Thyroid gland (tissue), 4 donors: ENCODE results near the gene USP32. TPM values are rescaled to one million over a fixed set of nuclear protein-coding genes. Genes with fewer than 3 reads are reported as not detected.

ENCODE experiments used
- DNase-seq, 2 donors: peaks; one replicate each; pipeline ENCODE4 v3.0.0-alpha.2; 2019
- H3K27ac ChIP-seq, 3 donors: fragments of 200-600 bp; sonication (generic); 1 replicate in 2 of 3; 2 replicates in 1 of 3; pipeline ENCODE4 v1.5.1; 2016 to 2019; ENCODE audit warnings: mild to moderate bottlenecking in 1 of 3, moderate library complexity in 1 of 3
- H3K27me3 ChIP-seq: fragments of 200-600 bp; sonication (generic); one replicate; pipeline ENCODE4 v1.5.1; 2019
- H3K36me3 ChIP-seq, 2 donors: fragments of 200-600 bp; sonication (generic); one replicate each; pipeline ENCODE4 v1.5.1; 2016 to 2019
- H3K4me1 ChIP-seq, 2 donors: fragments of 200-600 bp; sonication (generic); one replicate each; pipeline ENCODE4 v1.5.1; 2017 to 2019
- H3K4me3 ChIP-seq, 3 donors: fragments of 200-600 bp; sonication (generic); replicated peaks in 1 of 3; 1 replicate in 2 of 3; 2 replicates in 1 of 3; pipeline ENCODE4 v1.5.1; 2016; ENCODE audit warnings: mild to moderate bottlenecking in 1 of 3
- H3K9me3 ChIP-seq: fragments of 200-600 bp; sonication (generic); one replicate; pipeline ENCODE4 v1.5.1; 2017
- POLR2A ChIP-seq, 2 donors: fragments of 450-650 bp; IDR thresholded peaks; one replicate each; pipeline ENCODE4 v1.6.1; 2017; ENCODE audit warnings: antibody characterized with exemption in 2 of 2, mild to moderate bottlenecking in 2 of 2, moderate library complexity in 1 of 2
- WGBS, 2 donors: methylation state at CpG; one replicate each; pipeline ENCODE4 v1.1.5; 2017; 5-methylcytosine and 5-hydroxymethylcytosine counted together
- intact Hi-C: fragments of 100-400 bp; cut with DNase I; formaldehyde crosslinking; loops from one replicate; pipeline ENCODE4 v1.15.1; 2023
- total RNA-seq, 4 donors: library from RNA; depleted of rRNA; stranded (reverse); fragments of >200 nt; gene quantifications; one replicate each; pipeline ENCODE4 v1.2.3, GENCODE V29; 2016
- TF ChIP-seq, protein P1 (sequence below), 6 experiments: fragments of 200-600 bp in 3 of 6; fragments of 450-650 bp in 3 of 6; sonication (generic) in 3 of 6; IDR thresholded peaks; one replicate each; pipeline ENCODE4 v1.5.1; 2016 to 2019; ENCODE audit warnings: antibody characterized with exemption in 6 of 6, mild to moderate bottlenecking in 2 of 6, inconsistent platforms in 1 of 6, moderate library complexity in 1 of 6

USP32 gene
- total RNA-seq, 4 donors from 2014 or later = 49.9 to 76.5 (median 65.0) TPM

DNA sequence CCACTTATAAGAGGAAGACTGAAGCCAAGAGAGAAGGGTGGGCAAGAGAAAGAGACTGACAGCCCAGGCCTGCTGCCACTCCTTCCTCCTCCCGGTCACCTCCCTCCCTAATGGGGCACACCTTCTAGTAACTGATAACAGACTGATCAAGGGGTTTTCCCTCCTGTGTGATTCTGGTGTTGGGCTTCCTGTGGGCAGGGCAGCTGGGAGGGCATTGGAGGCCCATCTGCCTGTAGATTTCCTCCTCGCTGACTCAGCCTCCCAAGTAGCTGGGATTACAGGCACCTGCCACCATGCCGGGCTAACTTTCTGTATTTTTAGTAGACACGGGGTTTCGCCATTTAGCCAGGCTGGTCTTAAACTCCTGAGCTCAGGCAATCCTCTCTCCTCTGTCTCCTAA is 226.0 kb downstream of the USP32 start:
- Histone ChIP-seq H3K36me3 (no peaks in the 10 kb centered on the region), H3K9me3 (no peaks in the 10 kb centered on the region), H3K27me3 (no peaks in the 10 kb centered on the region), H3K27ac (no peak overlapping the region), H3K4me3 (no peak overlapping the region), H3K4me1 (peaks cover 0 to 11% of the 10 kb centered on the region in 2 donors)
- intact Hi-C loops = no loop called here
- WGBS, 2 donors = 72 to 82% methylated on average over 5 of the region's 5 CpGs
- no peak for DNase-seq
- TF ChIP-seq POLR2A (IDR thresholded peaks at IDR 0.05) = no peak
- TF ChIP-seq, protein P1, sequence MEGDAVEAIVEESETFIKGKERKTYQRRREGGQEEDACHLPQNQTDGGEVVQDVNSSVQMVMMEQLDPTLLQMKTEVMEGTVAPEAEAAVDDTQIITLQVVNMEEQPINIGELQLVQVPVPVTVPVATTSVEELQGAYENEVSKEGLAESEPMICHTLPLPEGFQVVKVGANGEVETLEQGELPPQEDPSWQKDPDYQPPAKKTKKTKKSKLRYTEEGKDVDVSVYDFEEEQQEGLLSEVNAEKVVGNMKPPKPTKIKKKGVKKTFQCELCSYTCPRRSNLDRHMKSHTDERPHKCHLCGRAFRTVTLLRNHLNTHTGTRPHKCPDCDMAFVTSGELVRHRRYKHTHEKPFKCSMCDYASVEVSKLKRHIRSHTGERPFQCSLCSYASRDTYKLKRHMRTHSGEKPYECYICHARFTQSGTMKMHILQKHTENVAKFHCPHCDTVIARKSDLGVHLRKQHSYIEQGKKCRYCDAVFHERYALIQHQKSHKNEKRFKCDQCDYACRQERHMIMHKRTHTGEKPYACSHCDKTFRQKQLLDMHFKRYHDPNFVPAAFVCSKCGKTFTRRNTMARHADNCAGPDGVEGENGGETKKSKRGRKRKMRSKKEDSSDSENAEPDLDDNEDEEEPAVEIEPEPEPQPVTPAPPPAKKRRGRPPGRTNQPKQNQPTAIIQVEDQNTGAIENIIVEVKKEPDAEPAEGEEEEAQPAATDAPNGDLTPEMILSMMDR (IDR thresholded peaks at IDR 0.05) = no peak

DNA sequence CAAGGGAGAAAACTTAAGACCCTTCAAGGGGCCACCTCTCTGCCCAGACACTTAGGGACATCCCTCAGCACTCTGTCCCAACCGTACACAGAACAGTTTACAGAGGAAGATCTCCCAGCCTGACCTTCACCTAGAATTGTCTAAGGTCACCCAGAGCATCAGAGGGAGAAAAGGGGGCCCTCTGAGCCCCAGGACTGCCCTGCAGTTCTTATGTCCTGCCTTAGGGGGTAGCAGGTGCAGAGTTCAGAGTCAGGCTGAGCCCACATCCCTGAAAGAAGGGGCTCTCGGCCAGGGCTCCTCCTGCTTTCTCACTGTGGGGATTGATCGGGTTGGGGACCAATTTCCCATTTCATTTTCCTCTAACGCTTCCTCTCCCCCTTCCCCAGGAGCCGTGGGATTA is 226.7 kb downstream of the USP32 start:
- H3K9me3 ChIP-seq = no peaks in the 10 kb centered on the region
- TF ChIP-seq, protein P1 (IDR thresholded peaks at IDR 0.05) = no peak
- TF ChIP-seq POLR2A (IDR thresholded peaks at IDR 0.05) = no peak
- no peaks in the 10 kb centered on the region for H3K36me3 ChIP-seq
- H3K27me3 ChIP-seq = no peaks in the 10 kb centered on the region
- H3K4me3 ChIP-seq = no peak overlapping the region
- no peak for DNase-seq
- peaks cover 0 to 11% of the 10 kb centered on the region in 2 donors for H3K4me1 ChIP-seq
- WGBS, 2 donors = 42 to 54% methylated on average over 5 of the region's 5 CpGs
- intact Hi-C loops = no loop called here
- no peak overlapping the region for H3K27ac ChIP-seq

DNA sequence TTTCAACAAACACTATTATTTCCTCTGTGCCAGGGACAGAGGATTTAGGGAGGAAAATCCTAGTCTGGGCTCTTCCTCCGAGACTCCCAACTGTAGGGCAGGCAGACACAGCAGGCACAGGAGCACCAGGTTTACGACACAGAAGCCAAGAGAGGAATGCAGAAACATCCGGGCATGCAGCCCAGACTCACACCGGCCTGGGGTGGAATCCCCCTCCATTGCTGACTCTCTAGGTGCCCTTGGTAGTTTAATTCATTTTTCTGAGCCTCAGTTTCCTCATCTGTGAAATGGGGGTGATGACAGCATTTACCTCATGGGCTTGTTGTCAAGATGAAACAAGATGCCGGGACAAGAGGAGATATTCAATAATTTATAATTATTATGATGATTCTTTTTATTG is 227.2 kb downstream of the USP32 start:
- H3K4me3 ChIP-seq = no peak overlapping the region
- DNase-seq = no peak

DNA sequence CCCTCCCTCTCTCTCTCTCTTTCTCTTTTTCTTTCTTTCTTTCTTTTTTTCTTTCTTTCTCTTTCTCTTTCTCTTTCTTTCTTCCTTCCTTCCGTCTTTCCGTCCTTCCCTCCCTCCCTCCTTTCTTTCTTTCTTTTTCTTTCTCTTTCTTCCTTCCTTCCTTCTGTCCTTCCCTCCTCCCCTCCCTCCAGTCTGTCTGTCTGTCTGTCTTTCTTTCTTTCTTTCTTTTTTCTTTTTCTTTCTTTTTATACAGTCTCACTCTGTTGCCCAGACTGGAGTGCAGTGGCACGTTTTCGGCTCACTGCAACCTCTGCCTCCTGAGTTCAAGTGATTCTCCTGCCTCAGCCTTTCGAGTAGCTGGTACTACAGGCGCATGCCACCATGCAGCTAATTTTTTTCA is 227.8 kb downstream of the USP32 start:
- peaks cover 0 to 11% of the 10 kb centered on the region in 2 donors for H3K4me1 ChIP-seq
- intact Hi-C loops = no loop called here
- TF ChIP-seq, protein P1 (IDR thresholded peaks at IDR 0.05) = no peak
- no peak for TF ChIP-seq POLR2A (IDR thresholded peaks at IDR 0.05)
- DNase-seq = no peak
- H3K9me3 ChIP-seq = no peaks in the 10 kb centered on the region
- no peaks in the 10 kb centered on the region for H3K27me3 ChIP-seq
- no peak overlapping the region for H3K27ac ChIP-seq
- no peak overlapping the region for H3K4me3 ChIP-seq
- 80 to 82% methylated on average over 6 of the region's 6 CpGs for WGBS, 2 donors
- H3K36me3 ChIP-seq = no peaks in the 10 kb centered on the region

More for the DNA sequence above, 227.2 kb downstream of the USP32 start:
- peaks cover 0 to 11% of the 10 kb centered on the region in 2 donors for H3K4me1 ChIP-seq
- H3K36me3 ChIP-seq = no peaks in the 10 kb centered on the region
- TF ChIP-seq POLR2A (IDR thresholded peaks at IDR 0.05) = no peak
- TF ChIP-seq, protein P1 (IDR thresholded peaks at IDR 0.05) = no peak
- H3K9me3 ChIP-seq = no peaks in the 10 kb centered on the region
- 63 to 66% methylated on average over 5 of the region's 5 CpGs for WGBS, 2 donors
- H3K27me3 ChIP-seq = no peaks in the 10 kb centered on the region
- intact Hi-C loops = no loop called here
- H3K27ac ChIP-seq = no peak overlapping the region

DNA sequence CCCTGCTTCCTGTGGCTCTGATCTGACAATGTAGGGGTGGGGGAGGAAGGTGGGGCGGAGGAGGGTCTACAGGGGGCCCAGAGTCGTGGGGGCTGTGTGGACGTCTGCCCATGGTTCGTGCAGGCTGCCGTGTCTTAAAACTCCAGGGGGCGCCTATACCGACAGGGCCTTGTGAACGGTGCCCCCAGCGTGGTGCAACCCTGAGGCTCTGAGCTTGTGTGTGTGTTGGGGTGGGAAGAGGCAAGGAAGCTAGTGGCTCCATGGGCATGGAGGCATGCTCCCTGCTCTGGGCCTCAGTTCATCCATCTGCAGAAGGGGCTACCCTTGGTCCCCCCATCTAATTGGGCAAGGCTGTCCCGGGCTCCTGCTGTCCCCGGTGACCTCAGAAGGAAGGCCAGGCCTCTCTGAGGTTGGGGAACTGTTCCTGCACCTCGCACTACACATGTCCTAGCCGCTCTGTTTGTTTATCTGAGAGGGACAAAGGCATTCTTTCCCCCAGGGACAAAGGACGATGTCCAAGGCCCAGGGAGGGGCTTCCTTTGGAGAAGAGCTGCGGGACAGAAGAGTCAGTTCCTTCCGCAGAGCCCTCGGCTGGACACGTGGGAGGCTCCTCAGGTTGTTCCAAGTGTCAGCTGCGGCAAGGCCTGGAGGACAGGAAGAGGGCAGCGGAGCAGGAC is 228.7 kb downstream of the USP32 start:
- no peaks in the 10 kb centered on the region for H3K36me3 ChIP-seq
- H3K27ac ChIP-seq = peak overlapping the region in 1 of 3 donors; percentile 17
- H3K27me3 ChIP-seq = no peaks in the 10 kb centered on the region
- 44 to 47% methylated on average over 16 to 19 of the region's 20 CpGs for WGBS, 2 donors
- H3K9me3 ChIP-seq = no peaks in the 10 kb centered on the region
- intact Hi-C loops = no loop called here
- peaks cover 0 to 11% of the 10 kb centered on the region in 2 donors for H3K4me1 ChIP-seq
- DNase-seq = no peak
- no peak overlapping the region for H3K4me3 ChIP-seq
- no peak for TF ChIP-seq POLR2A (IDR thresholded peaks at IDR 0.05)
- TF ChIP-seq, protein P1 (IDR thresholded peaks at IDR 0.05) = no peak
